Testis (tissue), 3 donors: ENCODE results near the gene SLC2A14. TPM values are rescaled to one million over a fixed set of nuclear protein-coding genes. Genes with fewer than 3 reads are reported as not detected.
A peak's percentile ranks its signal among the peaks of the same experiment; 100 is the strongest.
"Not testable (repeated sequence)": the region's sequence is repeated elsewhere in the genome, so short reads cannot be mapped to it uniquely, and the experiment has no call there.

Experiments
- DNase-seq: peaks from one replicate; pipeline ENCODE4 v3.0.0-alpha.2; 2019
- H3K27ac ChIP-seq, 2 donors: fragments of 200-600 bp; sonication (generic); one replicate each; pipeline ENCODE4 v1.5.1; 2019
- H3K27me3 ChIP-seq: fragments of 200-600 bp; sonication (generic); one replicate; pipeline ENCODE4 v1.5.1; 2019
- H3K36me3 ChIP-seq: fragments of 200-600 bp; sonication (generic); one replicate; pipeline ENCODE4 v1.5.1; 2017; ENCODE audit warnings: low read depth; ENCODE audit errors: missing control alignments
- H3K4me1 ChIP-seq: fragments of 200-600 bp; sonication (generic); one replicate; pipeline ENCODE4 v1.5.1; 2019
- H3K4me3 ChIP-seq, 2 donors: fragments of 200-600 bp; sonication (generic); one replicate each; pipeline ENCODE4 v1.5.1; 2017 to 2019
- H3K9me3 ChIP-seq: fragments of 200-600 bp; sonication (generic); one replicate; pipeline ENCODE4 v1.5.1; 2017
- POLR2A ChIP-seq: fragments of 450-650 bp; IDR thresholded peaks from one replicate; pipeline ENCODE4 v1.6.1; 2017; ENCODE audit warnings: antibody characterized with exemption, mild to moderate bottlenecking, moderate library complexity
- WGBS, 2 donors: methylation state at CpG; one replicate each; pipeline ENCODE4 v1.1.5; 2018; 5-methylcytosine and 5-hydroxymethylcytosine counted together
- intact Hi-C: fragments of 100-400 bp; cut with DNase I; formaldehyde crosslinking; loops from one replicate; pipeline ENCODE4 v1.15.1; 2023; ENCODE audit warnings: low total_unique reads
- polyA plus RNA-seq: library from polyadenylated mRNA; stranded (reverse); fragments of 350-450 nt; fragmentation: Illumina TruSeq; extraction: RNeasy Lipid Tissue Mini Kit (QIAGEN cat#74804); gene quantifications from one replicate; pipeline ENCODE4 v1.2.3, GENCODE V29; 2014; ENCODE audit warnings: low read depth, low replicate concordance; ENCODE audit not compliant: insufficient read depth
- total RNA-seq, 2 donors: library from RNA; depleted of rRNA; stranded (reverse); fragments of >200 nt; gene quantifications; one replicate each; pipeline ENCODE4 v1.2.3, GENCODE V29; 2016
- TF ChIP-seq, protein P1 (sequence below), 3 experiments: fragments of 450-650 bp in 2 of 3; fragments of 200-600 bp in 1 of 3; sonication (generic) in 1 of 3; IDR thresholded peaks; one replicate each; pipeline ENCODE4 v1.5.1; 2016 to 2019; ENCODE audit warnings: antibody characterized with exemption in 3 of 3, mild to moderate bottlenecking in 2 of 3, moderate library complexity in 1 of 3

SLC2A14 gene
- total and polyA plus RNA-seq, 3 donors from 2014 or later: 51.5 to 203 (median 54.3) TPM

DNA sequence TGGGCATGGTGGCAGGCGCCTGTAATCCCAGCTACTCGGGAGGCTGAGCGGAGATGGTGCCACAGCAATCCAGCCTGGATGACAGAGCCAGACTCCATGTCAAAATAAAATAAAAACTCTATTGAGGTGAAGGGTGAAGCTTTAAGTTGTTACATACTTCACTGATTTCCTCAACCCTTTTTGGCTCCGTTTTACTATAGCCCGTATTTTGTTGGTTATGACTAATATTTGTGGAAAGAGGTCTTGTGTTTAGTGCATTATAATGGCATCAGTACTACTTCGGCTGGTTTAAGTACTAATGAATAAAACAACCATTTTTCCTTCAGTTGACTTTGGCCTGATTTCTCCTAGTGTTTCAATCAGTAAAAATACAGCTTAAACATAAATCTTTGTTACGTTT lies 27.0 kb upstream of the SLC2A14 start:
- Histone ChIP-seq H3K27me3 (no peaks in the 10 kb centered on the region), H3K27ac (no peak overlapping the region), H3K4me3 (no peak overlapping the region), H3K36me3 (no peaks in the 10 kb centered on the region), H3K9me3 (no peaks in the 10 kb centered on the region), H3K4me1 (no peaks in the 10 kb centered on the region)
- intact Hi-C loops: no loop called here
- DNase-seq: no peak
- no peak for TF ChIP-seq POLR2A
- TF ChIP-seq, protein P1, sequence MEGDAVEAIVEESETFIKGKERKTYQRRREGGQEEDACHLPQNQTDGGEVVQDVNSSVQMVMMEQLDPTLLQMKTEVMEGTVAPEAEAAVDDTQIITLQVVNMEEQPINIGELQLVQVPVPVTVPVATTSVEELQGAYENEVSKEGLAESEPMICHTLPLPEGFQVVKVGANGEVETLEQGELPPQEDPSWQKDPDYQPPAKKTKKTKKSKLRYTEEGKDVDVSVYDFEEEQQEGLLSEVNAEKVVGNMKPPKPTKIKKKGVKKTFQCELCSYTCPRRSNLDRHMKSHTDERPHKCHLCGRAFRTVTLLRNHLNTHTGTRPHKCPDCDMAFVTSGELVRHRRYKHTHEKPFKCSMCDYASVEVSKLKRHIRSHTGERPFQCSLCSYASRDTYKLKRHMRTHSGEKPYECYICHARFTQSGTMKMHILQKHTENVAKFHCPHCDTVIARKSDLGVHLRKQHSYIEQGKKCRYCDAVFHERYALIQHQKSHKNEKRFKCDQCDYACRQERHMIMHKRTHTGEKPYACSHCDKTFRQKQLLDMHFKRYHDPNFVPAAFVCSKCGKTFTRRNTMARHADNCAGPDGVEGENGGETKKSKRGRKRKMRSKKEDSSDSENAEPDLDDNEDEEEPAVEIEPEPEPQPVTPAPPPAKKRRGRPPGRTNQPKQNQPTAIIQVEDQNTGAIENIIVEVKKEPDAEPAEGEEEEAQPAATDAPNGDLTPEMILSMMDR (IDR thresholded peaks at IDR 0.05): no peak
- 84 to 85% methylated on average over 7 of the region's 7 CpGs for WGBS, 2 donors

DNA sequence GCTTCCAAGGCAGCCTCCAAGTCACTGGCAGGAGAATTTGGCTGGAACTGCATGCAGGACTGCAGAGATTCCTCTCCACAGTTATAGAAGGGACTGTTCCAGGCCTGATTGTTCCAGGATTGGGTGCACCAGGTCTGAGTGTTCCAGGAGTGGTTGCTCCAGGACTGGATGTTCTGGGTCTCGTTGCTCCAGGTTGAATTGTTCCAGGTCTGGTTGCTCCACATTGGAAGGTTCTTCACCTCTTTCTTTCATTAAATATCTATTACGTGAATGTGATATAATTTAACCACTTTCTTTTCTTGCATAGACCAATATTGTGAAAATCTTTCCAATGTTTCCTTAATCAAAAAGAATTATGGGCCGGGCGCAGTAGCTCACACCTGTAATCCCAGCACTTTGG lies 24.0 kb upstream of the SLC2A14 start:
- H3K27me3 ChIP-seq, H3K27ac ChIP-seq, intact Hi-C loops, DNase-seq, H3K4me3 ChIP-seq, H3K9me3 ChIP-seq, H3K36me3 ChIP-seq, H3K4me1 ChIP-seq: not testable (repeated sequence)
- 69 to 74% methylated on average over 4 of the region's 4 CpGs for WGBS, 2 donors

DNA sequence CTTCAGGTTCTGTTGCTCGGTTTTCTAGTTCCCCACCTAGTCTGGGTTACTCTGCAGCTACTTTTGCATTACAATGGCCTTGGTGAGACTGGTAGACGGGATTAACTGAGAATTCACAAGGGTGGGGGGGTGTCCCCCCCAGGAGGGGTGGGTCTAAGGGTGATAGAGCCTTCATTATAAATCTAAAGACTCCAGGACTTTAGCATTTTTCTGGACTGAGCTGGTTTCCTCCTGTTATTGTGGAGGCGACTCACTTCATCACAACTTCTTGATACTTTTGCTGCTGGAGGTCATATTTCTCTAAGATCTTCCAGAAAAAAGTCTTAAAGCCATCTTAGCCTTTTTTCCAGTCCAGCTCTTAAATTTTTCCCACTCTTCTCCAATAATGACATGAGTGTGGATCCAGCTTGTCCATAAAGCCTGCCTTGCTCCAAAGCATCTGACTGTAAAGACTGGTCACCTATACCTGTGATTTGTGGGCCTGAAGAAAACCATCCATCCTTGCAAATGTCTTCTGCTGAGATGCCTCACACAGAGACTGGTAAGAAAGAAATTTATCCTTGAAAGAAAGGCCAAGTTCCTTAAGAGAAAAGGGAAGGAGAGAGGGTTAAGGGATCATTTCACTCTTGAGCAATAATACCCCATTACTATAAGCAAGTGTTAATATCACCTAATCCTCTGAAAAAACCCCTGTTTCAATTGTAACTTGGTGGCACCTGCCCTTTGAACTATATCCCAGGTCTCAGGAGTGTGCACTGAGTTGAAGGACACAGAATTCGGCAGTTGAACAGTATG lies 19.7 kb upstream of the SLC2A14 start:
- H3K9me3 ChIP-seq: no peaks in the 10 kb centered on the region
- H3K27ac ChIP-seq: no peak overlapping the region
- WGBS, 2 donors: 72 to 73% methylated on average over 4 of the region's 4 CpGs
- H3K36me3 ChIP-seq: no peaks in the 10 kb centered on the region
- DNase-seq: no peak
- H3K4me1 ChIP-seq: peaks cover 6% of the 10 kb centered on the region
- H3K4me3 ChIP-seq: no peak overlapping the region
- intact Hi-C loops: no loop called here
- no peak for TF ChIP-seq POLR2A
- TF ChIP-seq, protein P1 (IDR thresholded peaks at IDR 0.05): no peak
- H3K27me3 ChIP-seq: no peaks in the 10 kb centered on the region

DNA sequence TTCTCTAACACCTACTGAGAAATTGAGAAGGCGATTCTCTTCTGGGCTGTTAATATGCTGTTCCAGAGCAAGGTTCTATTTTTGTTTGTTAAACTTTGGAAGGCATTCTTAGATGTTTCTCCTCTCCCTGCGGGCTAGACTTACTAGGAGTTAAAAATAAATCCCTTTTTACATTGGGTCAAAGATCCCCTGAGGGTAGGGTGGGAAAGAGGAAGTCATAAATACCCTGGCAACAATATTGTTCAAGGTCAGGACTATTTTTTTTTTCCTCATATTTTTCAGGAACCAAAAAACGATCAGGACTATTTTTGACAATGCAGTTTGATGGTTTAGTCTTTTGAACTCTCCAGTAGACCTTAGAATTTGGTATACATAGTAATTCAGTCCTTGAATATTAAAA lies 12.0 kb upstream of the SLC2A14 start:
- H3K27ac ChIP-seq: peak overlapping the region in 1 of 2 donors; percentile 15
- no peak for DNase-seq
- H3K4me1 ChIP-seq: no peaks in the 10 kb centered on the region
- H3K9me3 ChIP-seq: no peaks in the 10 kb centered on the region
- no peak for TF ChIP-seq POLR2A
- TF ChIP-seq, protein P1 (IDR thresholded peaks at IDR 0.05): no peak
- intact Hi-C loops: no loop called here
- H3K36me3 ChIP-seq: no peaks in the 10 kb centered on the region
- WGBS, 2 donors: 17 to 20% methylated on average over 3 of the region's 3 CpGs
- H3K27me3 ChIP-seq: no peaks in the 10 kb centered on the region
- H3K4me3 ChIP-seq: no peak overlapping the region

DNA sequence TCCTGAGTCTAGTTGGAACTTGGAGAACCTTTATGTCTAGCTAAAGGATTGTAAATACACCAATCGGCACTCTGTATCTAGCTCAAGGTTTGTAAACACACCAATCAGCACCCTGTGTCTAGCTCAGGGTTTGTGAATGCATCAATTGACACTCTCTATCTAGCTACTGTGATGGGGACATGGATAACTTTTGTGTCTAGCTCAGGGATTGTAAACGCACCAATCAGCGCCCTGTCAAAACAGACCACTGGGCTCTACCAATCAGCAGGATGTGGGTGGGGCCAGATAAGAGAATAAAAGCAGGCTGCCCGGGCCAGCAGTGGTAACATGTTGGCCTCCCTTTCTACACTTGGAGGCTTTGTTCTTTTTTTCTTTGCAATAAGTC lies 9.0 kb upstream of the SLC2A14 start:
- H3K4me1 ChIP-seq, H3K36me3 ChIP-seq, intact Hi-C loops, H3K27me3 ChIP-seq, DNase-seq, H3K27ac ChIP-seq, H3K9me3 ChIP-seq: not testable (repeated sequence)
- WGBS, 2 donors: 47 to 58% methylated on average over 4 of the region's 4 CpGs
- H3K4me3 ChIP-seq: peak overlapping the region in 1 of 2 donors; percentile 23

DNA sequence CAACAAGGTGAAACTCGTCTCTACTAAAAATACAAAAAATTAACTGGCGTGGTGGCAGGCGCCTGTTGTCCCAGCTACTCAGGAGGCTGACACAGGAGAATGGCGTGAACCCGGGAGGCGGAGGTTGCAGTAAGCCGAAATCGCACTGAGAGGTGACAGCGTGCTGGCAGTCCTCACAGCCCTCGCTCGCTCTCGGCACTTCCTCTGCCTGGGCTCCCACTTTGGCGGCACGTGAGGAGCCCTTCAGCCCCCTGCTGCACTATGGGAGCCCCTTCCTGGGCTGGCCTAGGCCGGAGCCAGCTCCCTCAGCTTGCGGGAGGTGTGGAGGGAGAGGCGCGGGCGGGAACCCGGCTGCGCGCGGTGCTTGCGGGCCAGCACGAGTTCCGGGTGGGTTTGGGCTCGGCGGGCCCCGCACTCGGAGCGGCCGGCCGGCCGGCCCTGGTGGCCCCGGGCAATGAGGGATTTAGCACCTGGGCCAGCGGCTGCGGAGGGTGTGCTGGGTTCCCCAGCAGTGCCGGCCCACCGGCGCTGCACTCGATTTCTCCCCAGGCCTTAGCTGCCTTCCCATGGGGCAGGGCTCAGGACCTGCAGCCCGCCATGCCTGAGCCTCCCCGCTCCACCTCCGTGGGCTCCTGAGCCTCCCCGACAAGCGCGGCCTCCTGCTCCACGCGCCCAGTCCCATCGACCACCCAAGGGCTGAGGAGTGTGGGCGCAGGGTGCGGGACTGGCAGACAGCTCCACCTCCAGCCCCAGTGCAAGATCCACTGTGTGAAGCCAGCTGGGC lies 8.4 kb upstream of the SLC2A14 start:
- H3K36me3 ChIP-seq, H3K4me1 ChIP-seq, intact Hi-C loops, H3K9me3 ChIP-seq, H3K27me3 ChIP-seq: not testable (repeated sequence)
- WGBS, 2 donors: 74 to 78% methylated on average over 22 to 52 of the region's 52 CpGs
- H3K27ac ChIP-seq: peak overlapping the region in 1 of 2 donors; percentile 45
- peak; percentile 44 for DNase-seq
- H3K4me3 ChIP-seq: peak overlapping the region in 1 of 2 donors; percentile 23
